ENCODE results near the gene DR1. TPM values are rescaled to one million over a fixed set of nuclear protein-coding genes. Genes with fewer than 3 reads are reported as not detected.

DR1 gene
- total RNA-seq, 1 experiment from 2014 or later, result 87.3 TPM

DNA sequence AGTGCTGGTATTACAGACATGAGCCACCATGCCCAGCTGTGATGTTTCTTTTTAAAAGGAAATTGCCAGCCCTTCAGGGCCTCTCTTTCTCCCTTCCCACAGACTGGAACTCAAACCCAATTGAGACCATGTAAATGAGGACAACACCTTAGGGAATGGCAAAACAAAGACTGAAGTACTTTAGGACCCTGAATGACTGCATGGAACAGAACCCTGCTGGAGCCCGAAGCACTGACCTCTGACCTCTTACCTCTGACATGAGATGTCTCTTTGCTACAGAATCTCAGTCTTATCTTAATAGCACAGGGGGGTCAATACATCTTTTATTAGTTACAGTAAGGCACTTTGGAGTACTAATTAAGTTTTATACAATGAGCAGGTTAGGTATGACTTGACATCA is 15.5 kb upstream of the DR1 start:
- peaks cover 0 to 4% (median 0%) of the 10 kb centered on the region in 3 experiments; a peak in 1 of 7 replicates for H3K36me3 Mint-ChIP-seq (ENCODE audit: insufficient read depth in 1 of 3, low read depth in 3 of 3)

More for the DNA sequence above, 15.5 kb upstream of the DR1 start:
- Histone ChIP-seq H3K9me3 (ENCODE audit: control insufficient read depth, low read depth, low read length) (no peaks in the 10 kb centered on the region), H3K79me2 (ENCODE audit: insufficient read depth, low read length) (no peaks in the 10 kb centered on the region), H2AK5ac (ENCODE audit: insufficient read length, low read length) (no peak overlapping the region), H2BK15ac (ENCODE audit: low read depth, low read length) (no peak overlapping the region), H2BK120ac (ENCODE audit: low read depth, low read length, poor library complexity, severe bottlenecking) (no peak overlapping the region), H3K18ac (ENCODE audit: insufficient read length, low read depth, low read length) (no peak overlapping the region), H2BK12ac (ENCODE audit: insufficient read length, low read depth, low read length) (no peak overlapping the region), H2AFZ (ENCODE audit: low read length) (no peak overlapping the region), H3K14ac (ENCODE audit: insufficient read depth, low read length) (no peak overlapping the region), H4K20me1 (ENCODE audit: control insufficient read depth, insufficient read depth, insufficient read length) (no peaks in the 10 kb centered on the region), H4K5ac (ENCODE audit: insufficient read length, low read depth, low read length) (no peak overlapping the region), H3K56ac (ENCODE audit: insufficient read length, low read depth, low read length) (no peak overlapping the region), H3K79me1 (ENCODE audit: insufficient read depth, low read depth, low read length, poor library complexity, severe bottlenecking) (no peaks in the 10 kb centered on the region), H4K8ac (replicated peaks; ENCODE audit: insufficient read length, low read depth, low read length) (no peak overlapping the region), H3K4me2 (ENCODE audit: insufficient read depth, insufficient read length, low read length) (no peak overlapping the region), H3K4ac (ENCODE audit: low read depth, low read length) (no peak overlapping the region), H4K91ac (ENCODE audit: insufficient read length, low read depth, low read length) (no peak overlapping the region), H3K23me2 (ENCODE audit: insufficient read length, low read depth, low read length, poor library complexity, severe bottlenecking) (no peaks in the 10 kb centered on the region), H3K23ac (ENCODE audit: insufficient read length, low read depth, low read length) (no peak overlapping the region), H2BK5ac (ENCODE audit: insufficient read length, low read length) (no peak overlapping the region), H2BK20ac (ENCODE audit: low read depth, low read length, poor library complexity, severe bottlenecking) (no peak overlapping the region), H3K4me1 (ENCODE audit: insufficient read depth, low read length) (no peaks in the 10 kb centered on the region), H3K27me3 (ENCODE audit: insufficient read depth, low read length) (no peaks in the 10 kb centered on the region), H3K27ac (ENCODE audit: insufficient read length, low read depth, low read length) (no peak overlapping the region), H3T11ph (ENCODE audit: low read length) (no peak overlapping the region), H3K9ac (ENCODE audit: extremely low read depth, insufficient read length, low read length) (no peak overlapping the region)
- Mint-ChIP-seq H3K9me3 (no peaks in the 10 kb centered on the region; a peak in 1 of 5 replicates), H3K4me1 (peaks cover 25% of the 10 kb centered on the region in 2 experiments), H3K27me3 (ENCODE audit: low read depth) (no peaks in the 10 kb centered on the region), H3K27ac (no peak overlapping the region; a peak in 1 of 7 replicates), H3K4me3 (no peak overlapping the region)
- no peak for DNase-seq
- WGBS (ENCODE audit: extremely low coverage, insufficient read length, low lambda C conversion rate), result no CpG with 5 or more reads among the region's 1 CpG
- TF ChIP-seq, protein P1, sequence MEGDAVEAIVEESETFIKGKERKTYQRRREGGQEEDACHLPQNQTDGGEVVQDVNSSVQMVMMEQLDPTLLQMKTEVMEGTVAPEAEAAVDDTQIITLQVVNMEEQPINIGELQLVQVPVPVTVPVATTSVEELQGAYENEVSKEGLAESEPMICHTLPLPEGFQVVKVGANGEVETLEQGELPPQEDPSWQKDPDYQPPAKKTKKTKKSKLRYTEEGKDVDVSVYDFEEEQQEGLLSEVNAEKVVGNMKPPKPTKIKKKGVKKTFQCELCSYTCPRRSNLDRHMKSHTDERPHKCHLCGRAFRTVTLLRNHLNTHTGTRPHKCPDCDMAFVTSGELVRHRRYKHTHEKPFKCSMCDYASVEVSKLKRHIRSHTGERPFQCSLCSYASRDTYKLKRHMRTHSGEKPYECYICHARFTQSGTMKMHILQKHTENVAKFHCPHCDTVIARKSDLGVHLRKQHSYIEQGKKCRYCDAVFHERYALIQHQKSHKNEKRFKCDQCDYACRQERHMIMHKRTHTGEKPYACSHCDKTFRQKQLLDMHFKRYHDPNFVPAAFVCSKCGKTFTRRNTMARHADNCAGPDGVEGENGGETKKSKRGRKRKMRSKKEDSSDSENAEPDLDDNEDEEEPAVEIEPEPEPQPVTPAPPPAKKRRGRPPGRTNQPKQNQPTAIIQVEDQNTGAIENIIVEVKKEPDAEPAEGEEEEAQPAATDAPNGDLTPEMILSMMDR (conservative IDR thresholded peaks at IDR 0.05), result no peak

All from H9 (cell line).